Measurements from ENCODE around the gene CX3CL1. TPM values are rescaled to one million over a fixed set of nuclear protein-coding genes. Genes with fewer than 3 reads are reported as not detected.
A peak's percentile ranks its signal among the peaks of the same experiment; 100 is the strongest.

The CX3CL1 gene
- polyA plus RNA-seq, 3 donors, result 24.2 to 41.9 (median 30.4) TPM

GRCh38 chr16:57422026-57422944 is 50.0 kb downstream of the CX3CL1 start:
- DNase-seq (ENCODE audit: extremely low read depth in 1 of 11, low read depth in 9 of 11, low spot score in 4 of 11), result peak in 10 of 11 donors; percentile 33 to 74 (median 62)

- no peak for DNase-seq (ENCODE audit: extremely low read depth in 1 of 11, low read depth in 9 of 11, low spot score in 4 of 11)
Measured at GRCh38 chr16:57423152-57423551, 50.9 kb downstream of the CX3CL1 start.

- no peak for DNase-seq (ENCODE audit: extremely low read depth in 1 of 11, low read depth in 9 of 11, low spot score in 4 of 11)
Measured at GRCh38 chr16:57424583-57424982, 52.3 kb downstream of the CX3CL1 start.

- DNase-seq (ENCODE audit: extremely low read depth in 1 of 11, low read depth in 9 of 11, low spot score in 4 of 11), result no peak
Measured at GRCh38 chr16:57426356-57426755, 54.1 kb downstream of the CX3CL1 start.

GRCh38 chr16:57427307-57427706 is 55.0 kb downstream of the CX3CL1 start:
- no peak for DNase-seq (ENCODE audit: extremely low read depth in 1 of 11, low read depth in 9 of 11, low spot score in 4 of 11)

GRCh38 chr16:57427824-57428223 is 55.5 kb downstream of the CX3CL1 start:
- DNase-seq (ENCODE audit: extremely low read depth in 1 of 11, low read depth in 9 of 11, low spot score in 4 of 11), result no peak

- no peak for DNase-seq (ENCODE audit: extremely low read depth in 1 of 11, low read depth in 9 of 11, low spot score in 4 of 11)
Measured at GRCh38 chr16:57430955-57431354, 58.7 kb downstream of the CX3CL1 start.

GRCh38 chr16:57432505-57432904 is 60.2 kb downstream of the CX3CL1 start:
- no peak for DNase-seq (ENCODE audit: extremely low read depth in 1 of 11, low read depth in 9 of 11, low spot score in 4 of 11)

- no peak for DNase-seq (ENCODE audit: extremely low read depth in 1 of 11, low read depth in 9 of 11, low spot score in 4 of 11)
Measured at GRCh38 chr16:57432989-57433388, 60.7 kb downstream of the CX3CL1 start.

- no peak for DNase-seq (ENCODE audit: extremely low read depth in 1 of 11, low read depth in 9 of 11, low spot score in 4 of 11)
Measured at GRCh38 chr16:57434003-57434402, 61.7 kb downstream of the CX3CL1 start.

Other genes with a start within 250 kb of the CX3CL1 start
- gene PSME3IP1, start 186.5 kb upstream of the CX3CL1 start, polyA plus RNA-seq (ENCODE audit: insufficient read length in 3 of 3), result 100 to 1,000 TPM; 104 to 126 (median 125) TPM
- 10 to 100 TPM; 45.0 to 45.5 (median 45.2) TPM for gene RSPRY1, start 186.2 kb upstream of the CX3CL1 start, polyA plus RNA-seq (ENCODE audit: insufficient read length in 3 of 3)
- 10 to 100 TPM; 76.3 to 79.4 (median 77.9) TPM for gene ARL2BP, start 127.2 kb upstream of the CX3CL1 start, polyA plus RNA-seq (ENCODE audit: insufficient read length in 3 of 3)
- 10 to 100 TPM; 14.7 to 29.7 (median 15.8) TPM for gene PLLP, start 87.8 kb upstream of the CX3CL1 start, polyA plus RNA-seq (ENCODE audit: insufficient read length in 3 of 3)
- gene CCL22, start 13.7 kb upstream of the CX3CL1 start, polyA plus RNA-seq (ENCODE audit: insufficient read length in 3 of 3), result under 1 TPM; 0.08 to 0.13 (median 0.12) TPM
- gene CCL17, start 32.3 kb downstream of the CX3CL1 start, polyA plus RNA-seq (ENCODE audit: insufficient read length in 3 of 3), result under 1 TPM in 2 of 3 donors, not detected in 1; 0.19 to 0.38 TPM
- 100 to 1,000 TPM in 1 of 3 donors, 10 to 100 TPM in 2; 92.1 to 110 (median 95.7) TPM for gene CIAPIN1, start 74.9 kb downstream of the CX3CL1 start, polyA plus RNA-seq (ENCODE audit: insufficient read length in 3 of 3)
- 100 to 1,000 TPM in 1 of 3 donors, 10 to 100 TPM in 2; 94.3 to 108 (median 96.0) TPM for gene COQ9, start 75.0 kb downstream of the CX3CL1 start, polyA plus RNA-seq (ENCODE audit: insufficient read length in 3 of 3)
- gene POLR2C, start 90.2 kb downstream of the CX3CL1 start, polyA plus RNA-seq (ENCODE audit: insufficient read length in 3 of 3), result 10 to 100 TPM; 79.9 to 89.8 (median 88.4) TPM
- gene DOK4, start 114.0 kb downstream of the CX3CL1 start, polyA plus RNA-seq (ENCODE audit: insufficient read length in 3 of 3), result 10 to 100 TPM; 26.2 to 36.8 (median 36.6) TPM
- gene CCDC102A, start 164.1 kb downstream of the CX3CL1 start, polyA plus RNA-seq (ENCODE audit: insufficient read length in 3 of 3), result 10 to 100 TPM; 13.7 to 21.6 (median 17.9) TPM
- gene ADGRG5, start 170.2 kb downstream of the CX3CL1 start, polyA plus RNA-seq (ENCODE audit: insufficient read length in 3 of 3), result 1 to 10 TPM in 2 of 3 donors, under 1 TPM in 1; 0.93 to 2.1 (median 1.2) TPM

Measured in renal cortex interstitium (tissue), 11 donors.